ENCODE data around the gene VTI1A. TPM values are rescaled to one million over a fixed set of nuclear protein-coding genes. Genes with fewer than 3 reads are reported as not detected.

Gene VTI1A
- total RNA-seq, 3 donors from 2014 or later: 36.2 to 55.9 (median 44.4) TPM

DNA sequence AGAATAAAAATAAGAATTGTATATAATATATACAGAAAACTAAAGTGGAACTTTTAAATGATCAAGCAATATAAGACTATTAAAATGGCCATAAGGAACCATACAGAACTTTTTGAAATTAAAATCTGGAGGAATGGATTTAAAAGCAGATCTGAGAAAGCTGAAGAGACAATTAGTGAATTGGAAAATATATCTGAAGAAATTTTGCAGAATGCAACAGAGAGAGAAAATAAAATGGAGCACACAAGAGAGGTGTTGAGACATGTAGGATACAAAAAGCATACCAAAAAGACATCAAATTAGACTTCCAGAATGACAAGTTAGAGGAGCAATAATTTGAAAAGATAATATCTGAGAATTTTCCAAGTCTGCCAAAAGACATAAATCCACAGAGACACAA is 169.6 kb downstream of the VTI1A start:
- no peaks in the 10 kb centered on the region for H3K36me3 ChIP-seq (ENCODE audit: low read depth)
- H3K4me3 ChIP-seq: no peak overlapping the region
- TF ChIP-seq, protein P1, sequence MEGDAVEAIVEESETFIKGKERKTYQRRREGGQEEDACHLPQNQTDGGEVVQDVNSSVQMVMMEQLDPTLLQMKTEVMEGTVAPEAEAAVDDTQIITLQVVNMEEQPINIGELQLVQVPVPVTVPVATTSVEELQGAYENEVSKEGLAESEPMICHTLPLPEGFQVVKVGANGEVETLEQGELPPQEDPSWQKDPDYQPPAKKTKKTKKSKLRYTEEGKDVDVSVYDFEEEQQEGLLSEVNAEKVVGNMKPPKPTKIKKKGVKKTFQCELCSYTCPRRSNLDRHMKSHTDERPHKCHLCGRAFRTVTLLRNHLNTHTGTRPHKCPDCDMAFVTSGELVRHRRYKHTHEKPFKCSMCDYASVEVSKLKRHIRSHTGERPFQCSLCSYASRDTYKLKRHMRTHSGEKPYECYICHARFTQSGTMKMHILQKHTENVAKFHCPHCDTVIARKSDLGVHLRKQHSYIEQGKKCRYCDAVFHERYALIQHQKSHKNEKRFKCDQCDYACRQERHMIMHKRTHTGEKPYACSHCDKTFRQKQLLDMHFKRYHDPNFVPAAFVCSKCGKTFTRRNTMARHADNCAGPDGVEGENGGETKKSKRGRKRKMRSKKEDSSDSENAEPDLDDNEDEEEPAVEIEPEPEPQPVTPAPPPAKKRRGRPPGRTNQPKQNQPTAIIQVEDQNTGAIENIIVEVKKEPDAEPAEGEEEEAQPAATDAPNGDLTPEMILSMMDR (IDR thresholded peaks at IDR 0.05): no peak
- DNase-seq (no peak), ATAC-seq (no peak)
- no peaks in the 10 kb centered on the region for H3K4me1 ChIP-seq (ENCODE audit: low read depth)
- no peaks in the 10 kb centered on the region for H3K9me3 ChIP-seq
- intact Hi-C loops (cut with DNase I, micrococcal nuclease): no loop called here

DNA sequence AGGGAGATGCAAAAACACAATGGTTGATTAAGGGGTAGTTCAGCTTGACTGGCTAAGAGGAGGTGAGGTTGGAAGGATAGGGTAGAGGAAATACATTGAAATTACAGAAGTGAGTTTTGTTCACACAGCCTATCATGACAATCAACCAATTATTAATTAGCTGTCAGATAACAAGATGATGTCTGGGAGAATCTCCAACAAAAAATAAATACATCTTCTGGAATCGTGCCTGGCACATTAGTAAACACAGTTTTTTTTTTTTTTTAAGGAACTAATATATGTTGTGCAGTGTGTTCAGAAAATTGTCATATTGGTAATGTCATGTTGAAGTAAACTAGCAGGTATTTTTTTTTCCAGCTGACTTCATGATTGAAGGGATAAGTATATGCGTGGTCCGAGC is 171.8 kb downstream of the VTI1A start:
- TF ChIP-seq, protein P1 (IDR thresholded peaks at IDR 0.05): no peak
- ATAC-seq (no peak), DNase-seq (no peak)
- Histone ChIP-seq H3K9me3 (no peaks in the 10 kb centered on the region), H3K4me1 (ENCODE audit: low read depth) (no peaks in the 10 kb centered on the region), H3K4me3 (no peak overlapping the region), H3K36me3 (ENCODE audit: low read depth) (no peaks in the 10 kb centered on the region)
- intact Hi-C loops (cut with DNase I, micrococcal nuclease): no loop called here

DNA sequence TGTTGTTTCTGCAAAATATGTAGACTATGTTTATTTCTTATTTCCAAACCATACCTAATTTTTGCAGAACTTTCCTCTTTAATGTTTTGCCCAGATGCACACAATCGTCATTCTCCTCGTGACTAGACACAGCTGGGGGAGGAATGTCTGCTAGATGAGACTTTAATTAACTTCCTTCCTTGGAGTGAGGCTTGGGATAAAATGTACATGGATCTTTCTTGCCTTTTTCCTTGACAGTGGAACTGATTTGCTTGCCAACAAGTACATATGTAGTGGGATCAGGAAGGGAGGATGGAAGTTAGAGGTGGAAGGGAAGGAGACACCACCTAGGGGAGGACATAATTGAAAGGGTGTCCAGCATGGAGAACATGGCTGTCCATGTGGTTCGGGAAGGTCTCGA is 172.5 kb downstream of the VTI1A start:
- DNase-seq (no peak), ATAC-seq (no peak)
- no peak overlapping the region for H3K4me3 ChIP-seq
- H3K4me1 ChIP-seq (ENCODE audit: low read depth): no peaks in the 10 kb centered on the region
- TF ChIP-seq, protein P1 (IDR thresholded peaks at IDR 0.05): no peak
- intact Hi-C loops (cut with DNase I, micrococcal nuclease): no loop called here
- H3K9me3 ChIP-seq: no peaks in the 10 kb centered on the region
- H3K36me3 ChIP-seq (ENCODE audit: low read depth): no peaks in the 10 kb centered on the region

DNA sequence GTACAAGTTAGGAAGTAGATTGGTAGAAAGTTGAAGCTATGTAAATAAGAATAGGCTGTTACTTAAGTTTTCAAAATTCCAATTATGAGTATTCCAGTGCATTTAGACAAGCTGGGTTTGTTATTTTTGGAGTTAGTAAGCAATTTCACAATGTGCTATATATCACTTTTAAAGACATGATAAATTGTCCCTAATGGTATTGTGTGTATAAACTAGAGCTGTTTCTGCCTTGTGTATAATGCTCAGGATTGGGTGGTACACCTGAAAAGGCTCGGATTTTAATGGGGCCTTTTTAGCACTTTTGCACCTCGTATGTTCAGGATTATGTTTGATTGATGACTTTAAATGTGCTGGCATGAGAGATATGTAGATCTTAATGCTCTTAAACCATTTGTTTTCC is 175.8 kb downstream of the VTI1A start:
- TF ChIP-seq, protein P1 (IDR thresholded peaks at IDR 0.05): no peak
- DNase-seq: no peak
- no peaks in the 10 kb centered on the region for H3K9me3 ChIP-seq
- no peaks in the 10 kb centered on the region for H3K36me3 ChIP-seq (ENCODE audit: low read depth)
- no peak overlapping the region for H3K4me3 ChIP-seq
- H3K4me1 ChIP-seq (ENCODE audit: low read depth): no peaks in the 10 kb centered on the region
- intact Hi-C loops (cut with DNase I, micrococcal nuclease): no loop called here
- no peak for ATAC-seq

DNA sequence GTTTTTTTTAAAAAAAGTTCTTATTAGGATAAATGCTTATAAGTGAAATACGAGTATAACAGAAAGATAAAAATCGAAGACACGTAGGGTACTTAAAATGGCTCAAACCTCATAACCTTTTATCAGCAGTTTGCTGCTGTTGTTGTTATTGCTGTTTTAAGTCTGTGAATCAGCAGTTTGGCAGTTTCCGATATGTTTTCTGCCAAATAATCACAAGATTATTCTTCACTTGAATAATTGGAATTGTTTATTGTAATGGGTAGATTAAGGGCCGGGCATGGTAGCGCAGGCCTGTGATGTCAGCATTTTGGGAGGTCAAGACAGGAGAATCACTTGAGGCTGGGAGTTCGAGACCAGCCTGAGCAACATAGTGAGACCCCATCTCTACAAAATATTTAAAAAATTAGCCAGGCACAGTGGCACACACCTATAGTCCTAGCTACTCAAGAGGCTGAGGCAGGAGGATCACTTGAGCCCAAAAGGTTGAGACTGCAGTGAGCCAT is 177.6 kb downstream of the VTI1A start:
- DNase-seq (no peak), ATAC-seq (no peak)

More for the DNA sequence above, 177.6 kb downstream of the VTI1A start:
- H3K4me1 ChIP-seq (ENCODE audit: low read depth): no peaks in the 10 kb centered on the region
- intact Hi-C loops (cut with DNase I, micrococcal nuclease): no loop called here
- TF ChIP-seq, protein P1 (IDR thresholded peaks at IDR 0.05): no peak
- no peak overlapping the region for H3K4me3 ChIP-seq
- H3K9me3 ChIP-seq: no peaks in the 10 kb centered on the region
- no peaks in the 10 kb centered on the region for H3K36me3 ChIP-seq (ENCODE audit: low read depth)
